Esophagus squamous epithelium (tissue), 4 donors: Measurements from ENCODE around the gene GRAMD4.

Experiments used
- CTCF ChIP-seq, 6 experiments: fragments of 450-650 bp in 4 of 6; fragments of 200-600 bp in 2 of 6; sonication (generic) in 2 of 6; IDR thresholded peaks; one replicate each; pipeline ENCODE4 v1.5.1; 2016 to 2019; ENCODE audit warnings: antibody characterized with exemption in 6 of 6, mild to moderate bottlenecking in 4 of 6, moderate library complexity in 4 of 6
- POLR2A ChIP-seq, 4 donors: fragments of 450-650 bp; IDR thresholded peaks; one replicate each; pipeline ENCODE4 v1.6.1; 2017; ENCODE audit warnings: antibody characterized with exemption in 4 of 4, mild to moderate bottlenecking in 4 of 4, moderate library complexity in 3 of 4

- TF ChIP-seq CTCF (IDR thresholded peaks at IDR 0.05): no peak
- TF ChIP-seq POLR2A (IDR thresholded peaks at IDR 0.05): no peak
Measured at GRCh38 chr22:46719921-46720320, 99.7 kb downstream of the GRAMD4 start.
